HEK293T (cell line): Measurements from ENCODE around the gene MRPS5.

Experiments used
- CTCF ChIA-PET: fragments of 350-600 bp; formaldehyde crosslinking; extraction: SDS; loops from one replicate; lab custom pipeline; 2021; ENCODE audit warnings: antibody characterized with exemption, inconsistent platforms; lab: Yijun Ruan, JAX
- POLR2A ChIA-PET: fragments of 350-600 bp; formaldehyde crosslinking; extraction: SDS; loops from one replicate; lab custom pipeline; 2020; ENCODE audit warnings: antibody characterized with exemption, inconsistent platforms; lab: Yijun Ruan, JAX
- DNase-seq: peaks from one replicate; pipeline ENCODE4 v3.0.0; 2012; ENCODE audit warnings: mixed read lengths; ENCODE audit errors: extremely low spot score
- ARNT ChIP-seq: fragments of 450-650 bp; IDR thresholded peaks from 2 replicates; pipeline ENCODE4 v1.6.1; 2017; ENCODE audit warnings: mild to moderate bottlenecking
- BHLHE40 ChIP-seq: fragments of 450-650 bp; IDR thresholded peaks from 2 replicates; pipeline ENCODE4 v1.6.1; 2016; ENCODE audit warnings: mild to moderate bottlenecking, moderate library complexity, borderline replicate concordance
- CTBP1 ChIP-seq: fragments of 450-650 bp; IDR thresholded peaks from 2 replicates; pipeline ENCODE4 v1.6.1; 2016; ENCODE audit warnings: borderline replicate concordance
- ELF4 ChIP-seq: fragments of 450-650 bp; IDR thresholded peaks from 2 replicates; pipeline ENCODE4 v1.6.1; 2017; ENCODE audit warnings: antibody characterized with exemption
- FOXA1 ChIP-seq: fragments of 450-650 bp; IDR thresholded peaks from 2 replicates; pipeline ENCODE4 v1.6.1; 2016; ENCODE audit warnings: mild to moderate bottlenecking
- FOXK2 ChIP-seq: fragments of 450-650 bp; IDR thresholded peaks from 2 replicates; pipeline ENCODE4 v1.6.1; 2016; ENCODE audit warnings: mild to moderate bottlenecking
- FOXM1 ChIP-seq: fragments of 450-650 bp; IDR thresholded peaks from 2 replicates; pipeline ENCODE4 v1.6.1; 2017; ENCODE audit warnings: mild to moderate bottlenecking, borderline replicate concordance
- HDGF ChIP-seq: fragments of 450-650 bp; IDR thresholded peaks from 2 replicates; pipeline ENCODE4 v1.6.1; 2017; ENCODE audit warnings: antibody characterized with exemption, borderline replicate concordance
- L3MBTL2 ChIP-seq: fragments of 450-650 bp; conservative IDR thresholded peaks from 2 replicates; pipeline ENCODE4 v1.6.1; 2016; ENCODE audit warnings: mild to moderate bottlenecking
- LEF1 ChIP-seq: fragments of 450-650 bp; IDR thresholded peaks from 2 replicates; pipeline ENCODE4 v1.6.1; 2017; ENCODE audit warnings: mild to moderate bottlenecking, borderline replicate concordance
- NFRKB ChIP-seq: fragments of 450-650 bp; IDR thresholded peaks from 2 replicates; pipeline ENCODE4 v1.6.1; 2016; ENCODE audit warnings: mild to moderate bottlenecking, moderate library complexity
- PKNOX1 ChIP-seq: fragments of 450-650 bp; IDR thresholded peaks from 2 replicates; pipeline ENCODE4 v1.6.1; 2016
- SP1 ChIP-seq: fragments of 450-650 bp; IDR thresholded peaks from 2 replicates; pipeline ENCODE4 v1.6.1; 2017
- SUZ12 ChIP-seq: fragments of 450-650 bp; IDR thresholded peaks from 2 replicates; pipeline ENCODE4 v1.6.1; 2016; ENCODE audit warnings: mild to moderate bottlenecking
- TARDBP ChIP-seq: fragments of 450-650 bp; IDR thresholded peaks from 2 replicates; pipeline ENCODE4 v1.6.1; 2016
- ZNF384 ChIP-seq: fragments of 450-650 bp; IDR thresholded peaks from 2 replicates; pipeline ENCODE4 v1.6.1; 2016

Gene MRPS5

DNA sequence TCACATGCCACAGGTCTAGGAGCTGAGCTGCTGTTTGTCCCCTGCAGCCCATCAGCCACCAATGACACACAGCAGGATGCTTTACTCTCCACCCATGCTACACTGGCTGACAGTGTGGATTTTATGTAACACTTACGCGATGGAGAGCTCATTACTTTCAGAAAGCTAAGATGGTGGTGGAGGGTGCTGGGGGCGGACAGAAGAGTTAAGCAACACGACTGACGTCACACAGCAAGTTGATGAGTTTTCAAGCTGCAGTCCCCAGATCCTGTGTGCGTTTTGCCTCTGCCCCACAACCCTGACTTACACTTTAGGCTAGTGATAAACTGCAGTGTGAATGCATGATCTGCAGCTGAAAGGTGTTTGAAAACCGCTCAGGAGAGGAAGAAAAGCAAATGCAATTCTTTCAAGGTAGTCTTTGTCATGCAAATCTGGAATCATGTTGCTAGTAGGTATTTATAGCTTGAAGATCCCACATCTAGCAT is 42.4 kb downstream of the MRPS5 start:
- ChIA-PET CTCF (interaction anchor here (0.7 to 1.8 kb wide), 9 partner anchors 15 to 131 kb away, joined by 3 to 13 read pairs (median 5); no protein-coding TSS in a partner anchor), POLR2A (interaction anchor here (3.1 kb wide), 1 partner anchor 43 kb away, joined by 11 read pairs; the partner anchor contains the start of gene MRPS5)
- DNase-seq, result no peak
- no peak for TF ChIP-seq FOXM1

DNA sequence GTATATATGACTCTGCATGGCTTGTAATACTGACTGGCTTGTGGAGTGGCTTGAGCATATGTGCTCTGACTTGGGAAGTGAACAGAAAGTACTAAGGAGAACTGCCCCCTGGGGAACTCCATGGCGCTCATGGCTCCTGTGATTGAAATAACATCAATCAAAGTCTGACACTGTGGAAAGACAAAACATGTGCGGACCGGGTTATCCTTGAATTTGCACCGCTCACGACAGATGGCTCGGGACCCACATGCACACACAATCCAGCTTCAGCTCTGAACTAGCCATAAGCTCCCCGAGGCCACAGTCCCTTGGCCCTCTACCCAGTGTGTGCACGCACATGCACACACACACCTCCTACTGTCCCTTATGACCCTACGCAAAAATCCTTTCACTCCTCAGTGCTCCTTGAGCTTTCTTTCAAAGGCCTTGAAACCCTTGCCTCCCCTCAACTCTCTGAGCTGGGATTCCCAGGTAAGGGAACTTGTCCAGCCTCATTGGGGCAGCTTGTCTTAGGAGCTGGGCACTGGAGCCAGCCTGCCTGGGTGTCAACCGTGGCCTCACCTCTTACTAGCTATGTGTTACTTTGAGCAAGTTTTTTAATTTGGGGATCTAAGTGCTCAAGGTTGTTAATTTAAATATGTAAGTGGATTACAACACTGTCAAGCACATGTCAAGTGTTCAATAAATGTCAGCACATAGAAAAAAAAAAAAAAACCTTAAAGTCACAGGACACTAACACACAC is 43.6 kb downstream of the MRPS5 start:
- CTCF ChIA-PET, result interaction anchor here (0.8 to 1.8 kb wide), 3 partner anchors 37 to 92 kb away, joined by 3 to 9 read pairs (median 4); no protein-coding TSS in a partner anchor
- TF ChIP-seq PKNOX1 (peak; percentile 63), ZNF384 (peak; percentile 63; the same call in 1 of the 2 replicates), L3MBTL2 (no peak), TARDBP (no peak)
- no peak for DNase-seq

GRCh38 chr2:95077530-95077825 is 44.1 kb downstream of the MRPS5 start:
- CTCF ChIA-PET, result interaction anchor here (0.8 to 1.8 kb wide), 2 partner anchors 38 to 91 kb away, joined by 4 to 9 read pairs; no protein-coding TSS in a partner anchor
- DNase-seq, result no peak
- POLR2A ChIA-PET, result interaction anchor here (3.1 kb wide), 1 partner anchor 44 kb away, joined by 11 read pairs; the partner anchor contains the start of gene MRPS5

More for the DNA sequence above, 43.6 kb downstream of the MRPS5 start:
- POLR2A ChIA-PET, result interaction anchor here (3.1 kb wide), 1 partner anchor 44 kb away, joined by 11 read pairs; the partner anchor contains the start of gene MRPS5

DNA sequence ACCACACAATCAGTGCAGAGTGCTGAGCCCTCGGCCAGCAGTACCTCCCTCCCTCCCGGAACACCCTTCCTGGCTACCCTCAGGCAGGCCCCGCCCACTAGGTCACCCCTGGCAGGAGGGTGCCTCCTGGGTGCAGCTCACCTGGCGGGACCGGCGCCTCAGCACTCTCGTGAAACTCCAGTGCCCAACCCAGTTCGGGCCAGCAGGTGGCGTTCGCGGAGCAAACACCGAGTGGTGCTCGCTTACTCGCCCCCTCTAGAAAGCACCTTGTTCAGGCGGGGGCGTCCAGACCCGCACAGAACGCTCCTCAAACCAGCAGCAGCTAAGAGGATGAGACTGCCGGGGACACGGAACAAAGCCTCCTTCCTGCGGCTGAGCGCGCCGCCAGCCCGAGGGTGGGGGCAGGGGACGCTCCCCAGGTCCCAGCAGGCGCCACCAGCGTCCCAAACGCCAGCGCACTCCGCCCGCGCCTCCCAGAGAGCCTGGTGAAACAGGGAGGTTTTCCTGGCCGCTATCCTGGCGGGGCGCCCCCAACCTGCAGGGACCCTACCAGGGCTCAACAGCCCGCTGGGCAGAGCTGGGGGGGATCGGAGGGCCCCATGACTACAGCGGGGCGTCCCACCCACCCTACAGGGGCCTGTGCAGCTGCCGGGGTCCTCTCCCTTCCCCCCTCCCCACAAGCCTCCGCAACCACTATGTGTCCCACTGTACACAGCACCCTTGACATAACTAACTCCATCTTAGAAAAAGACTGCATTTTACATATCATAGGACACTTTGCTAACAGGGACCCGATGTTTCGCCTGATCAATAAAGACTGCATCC is 44.7 kb downstream of the MRPS5 start:
- CTCF ChIA-PET, result interaction anchor here (0.6 to 1.2 kb wide), 8 partner anchors 14 to 477 kb away, joined by 3 to 10 read pairs (median 4); no protein-coding TSS in a partner anchor
- peak; percentile 76 for DNase-seq
- TF ChIP-seq FOXM1 (peak; percentile 64; the same call in 1 of the 2 replicates), FOXK2 (no peak)
- POLR2A ChIA-PET, result interaction anchor here (1.2 to 3.1 kb wide), 2 partner anchors 45 kb away, joined by 6 to 11 read pairs; partner anchors contain the start of gene MRPS5

More at GRCh38 chr2:95077530-95077825, 44.1 kb downstream of the MRPS5 start:
- TF ChIP-seq CTBP1 (no peak), BHLHE40 (no peak), ARNT (no peak), FOXA1 (no peak), SP1 (no peak)

DNA sequence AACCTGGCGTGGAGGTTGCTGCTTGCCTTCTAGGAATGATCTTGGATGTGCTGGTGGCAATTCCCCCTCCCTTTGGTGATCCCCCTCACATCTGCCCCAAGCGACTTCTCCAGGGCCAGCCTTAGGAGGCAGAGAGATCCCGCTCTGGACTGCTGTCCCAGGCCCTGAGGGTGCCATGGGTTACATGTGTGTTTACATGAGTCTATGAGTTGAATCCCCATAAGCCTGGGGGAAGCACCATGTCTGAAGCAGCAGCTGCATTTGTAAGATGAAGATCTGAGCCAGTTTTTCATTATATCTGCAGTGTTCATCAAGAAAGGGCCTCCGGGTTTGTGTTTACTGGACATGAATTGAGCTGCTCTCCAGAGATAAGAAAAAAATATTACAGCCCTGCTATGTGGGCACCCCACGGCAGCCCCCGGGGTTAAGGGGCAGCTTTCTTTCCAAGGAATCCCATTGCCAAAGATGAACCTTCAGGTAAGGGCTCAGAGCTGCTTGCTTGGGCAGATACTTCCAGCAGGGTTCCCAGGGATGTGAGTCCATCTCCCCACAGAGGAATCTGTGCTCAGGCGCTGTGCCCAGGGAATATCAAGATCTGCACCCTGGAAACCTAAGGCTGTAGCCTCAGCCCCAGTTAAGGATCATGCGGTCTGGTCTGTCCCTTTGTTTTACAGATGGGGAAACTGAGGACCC is 46.0 kb downstream of the MRPS5 start:
- POLR2A ChIA-PET, result interaction anchor here (1.2 kb wide), 1 partner anchor 46 kb away, joined by 6 read pairs; the partner anchor contains the start of gene MRPS5
- TF ChIP-seq ELF4 (no peak), L3MBTL2 (no peak), FOXA1 (no peak), ARNT (no peak), SP1 (no peak), NFRKB (no peak), HDGF (no peak), TARDBP (no peak), FOXK2 (no peak), PKNOX1 (no peak), BHLHE40 (no peak), SUZ12 (no peak), LEF1 (no peak), FOXM1 (no peak), ZNF384 (no peak), CTBP1 (no peak)
- CTCF ChIA-PET, result interaction anchor here (0.6 to 1.2 kb wide), 3 partner anchors 22 to 40 kb away, joined by 3 to 10 read pairs (median 4); no protein-coding TSS in a partner anchor
- DNase-seq, result no peak

DNA sequence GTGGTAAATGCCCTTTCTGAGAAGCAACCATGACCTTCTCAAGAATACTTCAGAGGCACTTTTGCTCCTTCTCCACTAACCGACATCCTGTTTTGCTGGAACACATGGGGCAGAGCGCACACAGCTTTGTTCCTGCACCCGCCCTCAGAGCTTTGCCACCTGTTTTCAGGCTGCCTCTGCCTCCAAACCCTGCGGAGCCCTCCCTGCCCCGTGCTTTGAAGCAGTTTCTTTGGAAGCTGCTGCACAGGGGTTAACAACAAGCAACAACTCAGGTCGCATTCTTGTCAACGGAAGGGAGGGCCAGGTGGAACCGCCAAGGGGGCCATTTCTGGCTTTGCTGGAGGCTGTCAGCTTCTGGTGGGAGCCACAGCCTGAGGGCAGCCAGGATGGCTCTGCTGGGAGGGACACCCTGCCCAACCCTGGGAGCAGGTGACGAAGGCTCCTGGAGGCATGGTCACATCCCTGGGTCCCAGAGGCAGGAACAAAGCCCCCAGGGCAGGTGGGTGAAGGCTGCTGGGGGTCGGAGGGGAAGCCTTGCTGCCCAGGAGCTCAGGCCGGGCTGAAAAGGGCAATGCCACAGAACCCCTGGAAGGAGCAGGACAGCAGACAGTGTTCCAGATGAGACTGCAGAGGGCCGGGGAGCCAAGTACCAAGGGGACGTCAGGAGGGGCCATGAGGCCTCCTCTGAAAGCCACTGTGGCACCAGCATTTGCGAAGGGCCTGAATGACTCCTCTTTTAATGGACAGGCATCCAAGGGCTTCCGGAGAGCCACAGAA is 46.8 kb downstream of the MRPS5 start:
- ChIA-PET POLR2A (no interaction called here), CTCF (interaction anchor here (0.6 kb wide), 2 partner anchors 35 to 235 kb away, joined by 3 to 6 read pairs; no protein-coding TSS in a partner anchor)
- TF ChIP-seq NFRKB (no peak), ARNT (no peak), TARDBP (no peak), SUZ12 (no peak), HDGF (no peak), CTBP1 (no peak), FOXA1 (no peak)
- DNase-seq, result no peak
